HG02973 (cell line): ENCODE data around the gene KRT10.
A peak's percentile ranks its signal among the peaks of the same experiment; 100 is the strongest.
"Not testable (repeated sequence)": the region's sequence is repeated elsewhere in the genome, so short reads cannot be mapped to it uniquely, and the experiment has no call there.

Source experiments
- ATAC-seq: cut with Tn5 transposase; IDR thresholded peaks from one replicate; pipeline ENCODE4 v1.9.1; 2021; ENCODE audit warnings: moderate library complexity; ENCODE audit not compliant: unreplicated experiment

The KRT10 gene

GRCh38 chr17:40833882-40834281 lies 11.5 kb upstream of the KRT10 start:
- no peak for ATAC-seq

- ATAC-seq, result no peak
Observed at GRCh38 chr17:40832840-40833239, 10.4 kb upstream of the KRT10 start.

- no peak for ATAC-seq
Observed at GRCh38 chr17:40830085-40830776, 7.8 kb upstream of the KRT10 start.

- ATAC-seq, result no peak
Observed at GRCh38 chr17:40828454-40829044, 6.1 kb upstream of the KRT10 start.

- ATAC-seq, result no peak
Observed at GRCh38 chr17:40827746-40828453, 5.5 kb upstream of the KRT10 start.

- ATAC-seq, result no peak
Observed at GRCh38 chr17:40825599-40825998, 3.2 kb upstream of the KRT10 start.

GRCh38 chr17:40824015-40824832 lies 1.8 kb upstream of the KRT10 start:
- ATAC-seq, result no peak

GRCh38 chr17:40821536-40821935 lies 878 bp downstream of the KRT10 start:
- ATAC-seq, result no peak

GRCh38 chr17:40820228-40820838 lies 2.1 kb downstream of the KRT10 start:
- ATAC-seq, result no peak

GRCh38 chr17:40819528-40820125 lies 2.8 kb downstream of the KRT10 start:
- ATAC-seq, result no peak

- peak; percentile 81 for ATAC-seq
Observed at GRCh38 chr17:40818733-40819527, 3.5 kb downstream of the KRT10 start.

GRCh38 chr17:40818343-40818732 lies 4.1 kb downstream of the KRT10 start:
- ATAC-seq, result no peak

- ATAC-seq, result no peak
Observed at GRCh38 chr17:40817103-40817682, 5.2 kb downstream of the KRT10 start.

GRCh38 chr17:40816569-40816968 lies 5.8 kb downstream of the KRT10 start:
- no peak for ATAC-seq

GRCh38 chr17:40815381-40815780 lies 7.0 kb downstream of the KRT10 start:
- no peak for ATAC-seq

GRCh38 chr17:40814657-40815056 lies 7.8 kb downstream of the KRT10 start:
- not testable (repeated sequence) for ATAC-seq

GRCh38 chr17:40813804-40814203 lies 8.6 kb downstream of the KRT10 start:
- no peak for ATAC-seq

GRCh38 chr17:40812639-40813038 lies 9.8 kb downstream of the KRT10 start:
- no peak for ATAC-seq

GRCh38 chr17:40810494-40810893 lies 11.9 kb downstream of the KRT10 start:
- no peak for ATAC-seq
